Tongue (tissue), 2 donors: ENCODE measurements around the gene ZDHHC4. TPM values are rescaled to one million over a fixed set of nuclear protein-coding genes. Genes with fewer than 3 reads are reported as not detected.
"Not testable (repeated sequence)": the region's sequence is repeated elsewhere in the genome, so short reads cannot be mapped to it uniquely, and the experiment has no call there.

Source experiments
- DNase-seq: peaks from one replicate; pipeline ENCODE4 v3.0.0-alpha.2; 2015
- total RNA-seq: library from RNA; depleted of rRNA; stranded (reverse); fragments of >200 nt; gene quantifications from one replicate; pipeline ENCODE4 v1.2.3, GENCODE V29; 2014

The ZDHHC4 gene
- total RNA-seq, 1 donor from 2014 or later = 52.1 TPM

DNA sequence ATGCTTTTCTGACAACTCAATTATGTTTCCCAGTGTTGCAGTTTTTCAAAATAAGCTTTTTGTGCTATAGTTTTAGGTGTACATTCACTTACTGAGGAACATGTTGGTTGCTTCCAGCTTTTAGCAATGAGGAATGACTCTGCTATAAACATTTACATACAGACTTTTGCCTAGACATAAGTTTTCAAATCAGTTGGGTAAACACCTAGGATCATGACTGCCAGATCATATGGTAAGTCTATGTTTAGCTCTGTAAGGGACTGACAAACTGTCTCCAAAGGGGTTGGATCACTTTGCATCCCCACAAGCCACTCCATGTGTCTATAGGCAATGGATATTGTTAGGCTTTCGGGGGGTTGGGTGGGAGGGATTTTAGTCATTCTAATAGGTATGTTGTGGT is 15.1 kb upstream of the ZDHHC4 start:
- no peak for DNase-seq

DNA sequence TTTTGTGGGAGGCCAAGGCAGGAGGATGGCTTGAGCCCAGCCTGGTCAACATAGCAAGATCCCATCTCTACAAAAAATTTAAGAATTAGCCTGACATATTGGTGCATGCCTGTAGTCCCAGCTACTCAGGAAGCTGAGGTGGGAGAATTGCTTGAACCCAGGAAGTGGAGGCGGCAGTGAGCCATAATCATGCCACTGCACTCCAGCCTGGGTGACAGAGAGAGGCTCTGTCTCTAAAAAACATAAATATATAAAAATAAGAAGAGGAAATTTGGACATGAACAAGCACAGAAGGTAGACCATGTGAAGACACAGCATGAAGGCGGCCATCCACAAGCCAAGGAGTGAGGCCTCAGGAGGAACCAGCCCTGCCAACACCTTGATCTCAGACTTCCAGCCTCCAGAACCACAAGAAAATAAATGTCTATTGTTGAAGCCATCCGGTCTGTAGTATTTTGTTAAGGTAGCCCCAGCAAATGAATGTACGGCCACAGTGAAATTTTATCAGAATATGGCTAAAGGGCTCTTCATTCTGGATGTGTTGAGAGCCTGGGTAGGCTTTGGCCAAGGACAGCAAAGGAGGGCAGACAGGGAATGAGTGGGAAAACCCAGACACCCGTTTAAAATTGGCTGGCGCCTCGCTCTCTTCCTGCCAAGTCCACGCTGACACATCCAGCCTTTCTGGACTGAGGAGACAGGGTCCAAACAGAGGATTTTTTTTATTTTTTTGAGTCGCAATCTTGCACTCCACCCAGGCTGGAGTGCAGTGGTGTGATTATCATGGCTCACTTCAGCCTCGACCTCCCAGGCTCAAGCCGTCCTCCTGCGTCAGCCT is 13.1 kb upstream of the ZDHHC4 start:
- DNase-seq = no peak

DNA sequence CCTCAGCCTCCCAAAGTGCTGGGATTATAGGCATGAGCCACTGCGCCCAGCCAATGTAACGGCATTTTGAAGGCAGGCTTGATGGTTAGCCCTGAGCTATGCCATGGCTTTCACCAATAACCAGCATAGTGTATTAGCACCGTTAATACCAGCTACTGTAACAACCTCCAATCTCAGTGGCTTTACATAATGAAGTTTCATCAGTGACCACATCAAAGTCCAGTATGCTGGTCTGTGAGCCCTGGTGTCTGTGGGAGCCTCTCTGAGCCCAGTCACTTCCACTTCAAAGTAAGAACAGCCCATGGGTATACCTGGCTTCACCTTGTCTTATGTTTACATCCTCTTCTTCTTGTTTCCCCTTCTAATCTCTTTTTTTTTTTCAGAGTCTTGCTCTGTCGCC is 11.6 kb upstream of the ZDHHC4 start:
- no peak for DNase-seq

DNA sequence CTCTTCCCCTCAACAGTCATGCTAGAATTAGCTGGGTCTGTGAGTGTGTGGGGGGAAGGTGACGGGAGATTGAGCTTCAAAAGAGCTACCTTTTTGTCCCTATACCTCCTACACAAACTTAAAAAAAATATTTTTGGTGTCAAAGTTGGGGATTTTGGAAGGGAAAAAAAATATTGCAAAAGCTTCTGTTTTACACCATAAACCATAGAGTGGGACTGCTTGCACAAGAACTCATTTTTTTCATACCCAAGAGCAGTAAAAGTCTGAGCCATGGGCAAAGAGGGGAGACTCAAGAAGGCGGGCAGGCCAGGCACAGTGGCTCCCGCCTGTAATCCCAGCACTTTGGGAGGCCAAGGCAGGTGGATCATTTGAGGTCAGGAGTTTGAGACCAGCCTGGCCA is 9.4 kb upstream of the ZDHHC4 start:
- DNase-seq = no peak

DNA sequence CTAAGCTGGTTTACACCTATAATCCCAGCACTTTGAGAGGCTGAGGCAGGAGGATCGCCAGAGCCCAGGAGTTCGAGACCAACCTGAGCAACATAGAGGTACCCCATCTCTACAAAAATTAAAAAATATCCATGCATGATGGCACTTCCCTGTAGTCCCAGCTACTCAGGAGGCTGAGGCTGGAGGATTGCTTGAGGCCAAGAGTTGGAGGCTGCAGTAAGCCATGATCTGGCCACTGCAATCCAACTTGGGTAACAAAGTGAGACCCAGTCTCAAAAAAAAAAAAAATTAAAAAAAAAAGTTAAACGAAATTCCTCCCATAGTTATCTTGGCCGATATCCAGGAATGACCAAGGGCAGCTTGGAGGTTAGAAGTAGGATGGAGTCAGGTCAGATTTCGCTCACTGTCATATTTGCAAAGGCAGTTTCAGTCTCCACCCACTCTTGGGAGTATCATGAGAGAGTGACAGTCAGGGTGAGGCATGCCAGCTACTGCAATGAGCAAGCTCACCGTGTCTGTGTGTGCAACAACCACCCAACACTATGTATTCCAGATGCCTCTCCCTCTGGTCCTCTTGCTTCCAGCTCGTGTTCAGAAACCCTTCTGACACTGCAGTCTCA is 6.0 kb upstream of the ZDHHC4 start:
- no peak for DNase-seq

DNA sequence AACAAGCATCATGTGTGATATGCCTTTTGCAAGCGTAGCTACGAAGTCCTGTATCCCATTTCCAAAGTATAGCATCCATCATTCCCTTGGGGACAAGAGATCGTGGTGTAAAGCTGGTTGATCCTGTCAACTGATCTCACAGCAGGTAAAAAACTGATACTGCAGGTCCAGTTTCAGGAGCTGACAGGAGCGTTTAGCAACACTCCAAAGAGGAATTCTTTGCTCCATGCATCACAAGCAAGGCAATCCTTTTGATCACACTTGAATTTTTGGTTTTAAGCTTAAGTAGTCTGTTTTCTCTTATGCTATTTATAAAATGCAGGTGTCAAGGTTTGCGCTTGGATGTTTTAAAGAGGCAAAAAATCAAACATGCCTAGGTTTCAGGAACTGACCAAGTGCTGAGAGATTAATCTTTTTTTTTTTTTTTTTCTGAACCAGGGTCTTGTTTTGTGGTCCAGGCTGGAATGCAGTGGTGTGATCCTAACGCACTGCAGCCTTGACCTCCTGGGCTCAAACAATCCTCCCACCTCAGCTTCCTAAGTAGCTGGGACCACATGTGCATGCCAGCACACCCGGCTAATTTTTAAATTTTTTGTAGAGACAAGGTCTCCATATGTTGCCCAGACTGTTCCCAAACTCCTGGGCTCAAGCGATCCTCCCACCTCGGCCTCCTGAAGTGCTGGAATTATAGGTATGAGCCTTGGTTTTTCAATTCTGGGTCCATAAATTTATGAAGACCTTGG is 1.8 kb upstream of the ZDHHC4 start:
- DNase-seq = no peak

DNA sequence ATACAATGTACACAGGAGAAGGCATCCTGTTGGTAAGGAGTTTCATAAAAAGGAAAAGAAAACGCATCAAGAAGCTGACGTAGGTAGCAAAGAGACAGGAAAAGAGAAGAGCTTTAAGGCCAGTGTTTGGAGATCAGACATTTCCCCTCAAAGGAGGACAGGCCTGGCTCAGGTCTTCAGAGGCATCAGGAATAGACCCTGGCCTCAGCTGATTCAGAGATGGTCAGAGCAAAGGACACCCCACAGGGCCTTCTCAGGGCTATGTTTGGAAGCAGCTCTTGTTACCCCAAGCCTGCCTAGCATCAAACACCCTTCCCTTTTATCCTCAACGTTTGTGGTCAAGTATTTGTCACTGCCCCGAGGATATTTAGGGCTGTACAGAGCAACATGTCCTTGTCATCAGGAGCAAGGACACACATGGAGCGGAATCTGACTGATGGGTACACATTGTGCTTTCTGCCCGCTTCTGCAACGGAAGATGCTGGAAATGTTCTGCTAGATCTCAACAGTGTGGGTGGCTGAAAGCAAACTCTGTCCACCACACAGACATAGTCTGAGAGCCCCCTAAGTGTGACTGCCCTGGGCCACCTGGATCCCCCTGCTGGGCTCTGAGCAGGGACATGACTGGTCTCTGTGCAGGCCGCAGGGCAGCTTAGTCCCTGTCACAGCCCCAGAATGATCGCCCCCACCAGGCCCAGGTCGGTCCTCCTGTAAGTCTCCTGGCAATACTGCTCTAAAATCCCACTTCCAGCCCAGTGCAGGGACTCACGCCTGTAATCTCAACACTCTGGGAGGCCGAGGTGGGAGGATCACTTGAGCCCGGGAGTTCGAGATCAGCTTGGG is 1.0 kb upstream of the ZDHHC4 start:
- no peak for DNase-seq

DNA sequence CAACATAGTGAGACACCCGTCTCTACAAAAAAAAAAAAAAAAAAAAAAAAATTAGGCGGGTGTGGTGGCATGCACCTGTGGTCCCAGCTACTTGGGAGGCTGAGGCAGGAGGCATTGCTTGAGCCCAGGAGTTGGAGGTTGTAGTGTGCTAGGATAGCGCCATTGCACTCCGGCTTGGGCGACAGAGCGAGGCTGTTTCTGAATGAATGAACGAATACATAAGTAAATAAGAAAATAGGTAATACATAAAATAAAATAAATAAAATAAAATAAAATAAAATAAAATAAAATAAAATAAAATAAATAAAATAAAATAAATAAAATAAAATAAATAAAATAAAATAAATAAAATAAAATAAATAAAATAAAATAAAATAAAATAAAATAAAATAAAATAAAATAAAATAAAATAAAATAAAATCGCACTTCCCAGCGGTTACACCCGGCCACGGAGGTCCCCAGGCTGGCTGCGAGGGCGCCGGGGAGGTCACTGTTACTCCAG is 336 bp upstream of the ZDHHC4 start:
- DNase-seq = peak; percentile 48

DNA sequence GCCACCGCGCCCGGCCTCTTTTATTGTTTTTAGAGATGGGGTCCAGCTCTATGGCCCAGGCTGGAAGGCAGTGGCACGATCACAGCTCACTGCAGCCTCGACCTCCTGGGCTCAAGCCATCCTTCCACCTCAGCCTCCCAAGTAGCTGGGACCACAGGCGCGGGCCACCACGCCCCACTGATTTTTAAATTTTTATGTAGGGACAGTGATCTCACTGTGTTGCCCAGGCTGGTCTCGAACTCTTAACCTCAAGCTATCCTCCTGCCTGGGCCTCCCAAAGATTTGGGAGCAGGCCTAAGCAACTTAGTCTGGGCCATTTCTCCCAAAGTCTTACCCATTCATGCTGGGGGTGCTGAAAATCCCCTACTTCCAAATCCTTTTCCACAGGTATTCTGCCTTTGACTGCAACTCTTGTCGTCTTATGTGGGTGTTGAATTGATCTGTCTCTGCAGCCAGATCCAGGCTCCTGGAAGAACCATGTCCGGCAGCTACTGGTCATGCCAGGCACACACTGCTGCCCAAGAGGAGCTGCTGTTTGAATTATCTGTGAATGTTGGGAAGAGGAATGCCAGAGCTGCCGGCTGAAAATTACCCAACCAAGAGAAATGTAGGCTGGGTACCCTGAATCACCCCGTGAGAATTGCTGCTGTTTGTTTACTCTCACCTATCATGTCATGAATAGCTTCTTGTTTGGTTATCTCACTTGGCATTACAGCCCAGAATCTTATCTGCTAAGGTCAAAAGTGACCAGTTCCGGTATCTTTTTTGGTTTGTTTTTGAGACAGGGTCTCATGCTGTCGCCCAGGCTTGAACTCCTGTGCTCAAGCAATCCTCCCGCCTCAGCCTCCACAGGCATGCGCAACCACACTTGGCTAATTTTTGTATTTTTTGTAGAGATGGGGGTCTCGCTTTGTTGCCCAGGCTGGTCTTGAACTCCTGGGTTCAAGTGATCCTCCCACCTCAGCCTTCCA is 1.1 kb downstream of the ZDHHC4 start:
- no peak for DNase-seq

DNA sequence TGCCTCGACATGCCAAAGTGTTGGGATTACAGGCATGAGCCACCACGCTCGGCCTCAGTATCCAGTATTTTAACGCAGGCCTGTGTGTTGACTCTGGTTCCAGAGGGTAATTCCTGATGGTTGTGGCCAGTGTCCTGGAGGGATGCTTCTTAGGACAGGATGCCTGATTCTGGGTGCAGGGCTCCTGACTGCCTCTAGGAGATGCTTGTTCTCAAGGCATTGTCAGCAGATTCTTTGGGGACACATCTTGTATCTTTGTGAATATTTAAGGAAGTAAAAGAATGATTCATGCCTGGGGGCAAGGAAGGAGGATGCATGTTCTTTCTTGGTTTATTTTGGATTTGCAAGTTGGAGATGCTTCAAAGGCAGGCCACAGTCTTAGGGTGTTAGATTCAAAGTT is 2.2 kb downstream of the ZDHHC4 start:
- DNase-seq = no peak

DNA sequence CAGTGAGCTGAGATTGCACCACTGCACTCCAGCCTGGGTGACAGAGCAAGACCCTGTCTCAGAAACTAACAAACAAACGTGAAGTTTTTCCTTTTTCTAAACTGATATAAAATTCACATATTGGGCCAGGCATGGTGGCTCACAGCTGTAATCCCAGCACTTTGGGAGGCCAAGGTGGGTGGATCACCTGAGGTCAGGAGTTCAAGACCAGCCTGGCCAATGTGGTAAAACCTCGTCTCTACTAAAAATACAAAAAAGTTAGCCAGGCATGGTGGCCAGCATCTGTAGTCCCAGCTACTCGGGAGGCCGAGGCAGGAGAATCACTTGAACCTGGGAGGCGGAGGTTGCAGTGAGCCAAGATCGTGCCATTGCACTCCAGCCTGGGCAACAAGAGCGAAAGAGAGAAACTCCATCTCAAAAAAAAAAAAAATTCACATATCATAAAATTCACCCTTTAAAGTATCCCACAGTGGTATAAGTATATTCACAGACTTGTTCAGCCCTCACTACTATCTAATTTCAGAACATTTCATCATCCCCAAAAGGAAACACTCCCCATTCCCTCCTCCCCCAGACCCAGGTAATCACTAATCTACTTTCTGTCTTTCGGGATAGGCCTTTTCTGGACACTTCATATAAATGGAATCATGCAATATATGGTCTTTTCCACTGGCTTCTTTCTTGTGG is 8.6 kb downstream of the ZDHHC4 start:
- not testable (repeated sequence) for DNase-seq

DNA sequence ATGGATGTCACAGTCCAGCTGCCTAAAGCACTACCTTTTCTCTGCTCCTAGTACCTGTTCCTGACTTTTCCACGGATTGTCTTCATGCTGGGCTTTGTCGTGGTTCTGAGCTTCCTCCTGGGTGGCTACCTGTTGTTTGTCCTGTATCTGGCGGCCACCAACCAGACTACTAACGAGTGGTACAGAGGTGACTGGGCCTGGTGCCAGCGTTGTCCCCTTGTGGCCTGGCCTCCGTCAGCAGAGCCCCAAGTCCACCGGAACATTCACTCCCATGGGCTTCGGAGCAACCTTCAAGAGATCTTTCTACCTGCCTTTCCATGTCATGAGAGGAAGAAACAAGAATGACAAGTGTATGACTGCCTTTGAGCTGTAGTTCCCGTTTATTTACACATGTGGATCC is 11.3 kb downstream of the ZDHHC4 start:
- no peak for DNase-seq

DNA sequence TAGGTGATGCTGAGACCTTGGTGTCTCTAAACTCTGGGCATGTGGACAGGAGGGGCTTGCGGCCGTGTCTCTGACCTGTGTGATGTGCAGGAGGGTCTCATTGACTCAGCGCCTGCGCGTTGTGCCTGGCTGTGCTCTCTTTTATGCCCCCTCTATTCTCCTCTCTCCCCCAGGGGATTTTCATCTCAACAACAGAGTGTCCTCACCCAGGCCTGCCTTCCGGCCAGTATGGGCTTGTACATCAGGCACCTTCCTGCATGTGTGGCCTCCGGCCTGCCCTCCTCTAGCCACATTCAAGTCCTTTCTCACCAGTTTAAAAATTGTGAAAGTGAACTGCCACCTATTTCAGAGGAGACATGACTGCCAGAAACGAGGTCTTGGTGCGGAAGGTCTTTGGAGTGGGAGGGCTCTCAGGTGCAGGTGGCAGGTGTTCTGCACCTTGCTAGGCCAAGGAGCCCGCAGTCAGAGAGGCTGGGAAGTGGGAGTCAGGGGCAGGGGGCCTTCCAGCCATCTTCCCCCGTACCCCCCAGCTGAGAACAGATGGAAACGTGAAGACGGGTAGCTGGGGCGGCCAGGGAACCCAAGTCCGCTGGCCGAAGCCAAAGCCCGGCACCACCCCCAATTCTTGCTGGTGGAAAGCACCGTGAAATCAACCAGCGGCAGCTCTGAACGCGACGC is 12.0 kb downstream of the ZDHHC4 start:
- no peak for DNase-seq

DNA sequence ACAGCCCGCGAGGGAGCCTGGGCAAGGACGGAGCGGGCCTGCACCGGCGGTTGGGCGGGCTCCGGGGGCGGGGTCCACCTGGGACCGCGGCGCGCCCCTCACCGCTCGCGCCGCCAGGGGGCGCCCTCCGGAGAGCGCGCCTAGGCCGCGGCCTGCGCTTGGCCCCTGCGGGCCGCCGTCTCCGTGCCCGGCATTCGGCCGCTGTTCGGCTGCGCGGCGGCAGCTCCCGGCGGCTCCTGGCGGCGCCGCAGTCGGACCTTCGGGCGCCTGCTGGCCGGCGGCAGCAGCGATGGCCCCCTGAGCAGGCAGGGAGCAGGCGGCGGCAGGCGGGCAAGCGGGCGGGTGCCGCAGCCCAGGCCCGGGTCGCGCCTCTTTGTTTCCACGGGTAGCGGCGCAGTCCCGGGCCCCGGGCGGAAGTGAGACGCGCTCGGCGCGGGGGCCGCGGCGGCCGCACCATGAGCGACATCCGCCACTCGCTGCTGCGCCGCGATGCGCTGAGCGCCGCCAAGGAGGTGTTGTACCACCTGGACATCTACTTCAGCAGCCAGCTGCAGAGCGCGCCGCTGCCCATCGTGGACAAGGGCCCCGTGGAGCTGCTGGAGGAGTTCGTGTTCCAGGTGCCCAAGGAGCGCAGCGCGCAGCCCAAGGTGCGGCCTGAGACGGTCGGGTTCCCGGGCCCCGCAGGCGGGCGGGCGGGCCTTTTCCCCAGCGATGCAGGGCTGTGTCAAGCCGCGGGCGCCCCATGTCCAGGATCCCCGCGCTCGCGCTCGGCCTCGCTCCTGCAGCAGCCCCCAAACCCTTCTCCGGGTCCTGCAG is 12.8 kb downstream of the ZDHHC4 start, which contains the start of gene INTS15:
Gene INTS15, plus strand, starts transcription at position 193 of the 816 bp plus-strand sequence. Its CDS starts 263 bp downstream, at position 456.
- DNase-seq = peak; percentile 91

DNA sequence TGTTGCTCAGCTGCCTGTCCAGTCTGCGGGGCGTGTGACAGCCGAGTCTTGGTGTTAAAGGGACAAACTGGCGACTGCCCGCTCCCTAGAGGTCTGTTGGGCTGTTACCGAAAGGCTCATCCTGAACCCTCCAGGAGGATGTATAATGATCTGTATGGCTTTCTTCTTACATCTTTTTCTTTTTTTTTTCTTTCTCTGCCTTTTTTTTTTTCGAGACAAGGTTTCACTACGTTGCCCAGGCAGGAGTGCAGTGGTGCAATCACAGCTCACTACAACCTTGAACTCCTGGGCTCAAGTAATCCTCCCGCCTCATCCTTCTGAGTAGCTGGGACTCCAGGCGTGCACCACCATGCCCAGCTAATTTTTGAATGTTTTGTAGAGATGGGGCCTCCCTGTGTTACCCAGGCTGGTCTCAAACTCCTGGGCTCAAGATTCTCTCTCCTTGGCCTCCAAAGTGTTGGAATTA is 13.4 kb downstream of the ZDHHC4 start:
- DNase-seq = no peak

DNA sequence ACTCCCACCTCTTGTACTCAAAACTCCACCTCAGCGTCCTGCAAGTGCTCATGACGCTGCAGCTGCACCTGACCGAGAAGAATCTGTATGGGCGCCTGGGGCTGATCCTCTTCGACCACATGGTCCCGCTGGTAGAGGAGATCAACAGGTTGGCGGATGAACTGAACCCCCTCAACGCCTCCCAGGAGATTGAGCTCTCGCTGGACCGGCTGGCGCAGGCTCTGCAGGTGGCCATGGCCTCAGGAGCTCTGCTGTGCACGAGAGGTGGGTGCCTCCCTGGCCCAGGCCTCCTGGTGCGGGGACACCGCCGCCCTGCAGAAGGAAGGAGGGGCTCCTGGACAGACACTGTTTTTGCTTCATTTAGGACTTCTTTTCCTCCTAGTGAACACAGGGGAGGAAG is 22.8 kb downstream of the ZDHHC4 start:
- DNase-seq = no peak

DNA sequence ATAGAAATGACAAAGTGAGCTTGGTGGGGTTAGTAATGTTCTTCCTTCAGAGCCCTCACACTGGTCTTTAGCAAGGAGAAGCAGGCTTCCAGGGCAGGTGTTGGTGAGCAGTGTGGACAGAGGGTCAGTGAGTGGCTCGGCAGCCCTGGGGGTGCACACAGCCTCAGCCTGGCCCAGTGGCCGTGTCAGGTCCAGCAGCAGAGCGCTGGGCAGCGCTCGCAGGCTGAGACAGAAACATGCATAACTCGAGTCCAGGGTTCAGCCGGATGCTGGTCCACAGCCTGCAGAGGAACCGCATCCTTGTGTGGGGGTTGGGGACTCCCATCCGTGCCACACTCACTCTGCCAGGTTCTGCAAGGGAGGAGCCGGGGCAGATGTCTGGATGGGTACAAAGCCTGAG is 27.2 kb downstream of the ZDHHC4 start:
- no peak for DNase-seq

DNA sequence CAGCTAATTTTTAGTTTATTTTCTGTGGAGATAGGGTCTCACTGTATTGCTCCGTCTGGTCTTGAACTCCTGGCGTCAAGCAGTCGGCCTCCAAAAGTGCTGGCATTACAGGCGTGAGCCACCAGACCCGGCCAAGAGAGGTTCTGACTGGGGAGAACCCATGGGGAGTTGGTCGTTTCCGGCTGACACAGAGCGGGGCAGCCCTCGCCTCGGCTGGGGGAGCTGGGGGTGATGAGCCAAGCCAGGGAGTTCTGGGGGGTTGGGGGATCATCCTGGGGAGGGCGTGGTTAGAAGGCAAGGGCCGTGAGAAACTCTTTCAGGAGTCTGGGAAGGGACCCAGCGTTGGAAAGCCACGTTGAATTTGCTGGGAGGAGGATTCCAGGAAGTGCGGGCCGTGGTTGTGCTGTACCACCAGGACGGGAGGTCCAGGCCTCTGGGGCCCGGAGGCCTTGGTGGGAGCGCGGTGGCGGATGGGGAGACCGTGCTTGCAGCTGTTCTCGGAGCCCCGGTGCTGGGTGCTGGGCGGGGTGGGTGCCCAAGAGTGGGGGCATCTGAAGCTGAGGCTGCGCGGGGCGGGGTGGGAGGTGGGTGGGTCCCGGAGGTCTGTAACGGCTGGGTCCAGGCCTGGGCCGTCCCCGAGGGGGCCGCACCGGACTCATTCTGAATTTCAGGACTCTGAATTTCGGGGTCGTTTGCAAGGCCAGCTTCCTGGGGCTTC is 29.8 kb downstream of the ZDHHC4 start:
- no peak for DNase-seq
